NCI-H1694 treated with DMSO at 0.1 percent for 48 hours (cell line): ENCODE measurements around the gene SMG7.
"Not testable (repeated sequence)": the region's sequence is repeated elsewhere in the genome, so short reads cannot be mapped to it uniquely, and the experiment has no call there.

ENCODE experiments used
- DNase-seq: peaks from one replicate; lab custom pipeline; 2025; lab: John Stamatoyannopoulos, UW

Gene SMG7, protein sequence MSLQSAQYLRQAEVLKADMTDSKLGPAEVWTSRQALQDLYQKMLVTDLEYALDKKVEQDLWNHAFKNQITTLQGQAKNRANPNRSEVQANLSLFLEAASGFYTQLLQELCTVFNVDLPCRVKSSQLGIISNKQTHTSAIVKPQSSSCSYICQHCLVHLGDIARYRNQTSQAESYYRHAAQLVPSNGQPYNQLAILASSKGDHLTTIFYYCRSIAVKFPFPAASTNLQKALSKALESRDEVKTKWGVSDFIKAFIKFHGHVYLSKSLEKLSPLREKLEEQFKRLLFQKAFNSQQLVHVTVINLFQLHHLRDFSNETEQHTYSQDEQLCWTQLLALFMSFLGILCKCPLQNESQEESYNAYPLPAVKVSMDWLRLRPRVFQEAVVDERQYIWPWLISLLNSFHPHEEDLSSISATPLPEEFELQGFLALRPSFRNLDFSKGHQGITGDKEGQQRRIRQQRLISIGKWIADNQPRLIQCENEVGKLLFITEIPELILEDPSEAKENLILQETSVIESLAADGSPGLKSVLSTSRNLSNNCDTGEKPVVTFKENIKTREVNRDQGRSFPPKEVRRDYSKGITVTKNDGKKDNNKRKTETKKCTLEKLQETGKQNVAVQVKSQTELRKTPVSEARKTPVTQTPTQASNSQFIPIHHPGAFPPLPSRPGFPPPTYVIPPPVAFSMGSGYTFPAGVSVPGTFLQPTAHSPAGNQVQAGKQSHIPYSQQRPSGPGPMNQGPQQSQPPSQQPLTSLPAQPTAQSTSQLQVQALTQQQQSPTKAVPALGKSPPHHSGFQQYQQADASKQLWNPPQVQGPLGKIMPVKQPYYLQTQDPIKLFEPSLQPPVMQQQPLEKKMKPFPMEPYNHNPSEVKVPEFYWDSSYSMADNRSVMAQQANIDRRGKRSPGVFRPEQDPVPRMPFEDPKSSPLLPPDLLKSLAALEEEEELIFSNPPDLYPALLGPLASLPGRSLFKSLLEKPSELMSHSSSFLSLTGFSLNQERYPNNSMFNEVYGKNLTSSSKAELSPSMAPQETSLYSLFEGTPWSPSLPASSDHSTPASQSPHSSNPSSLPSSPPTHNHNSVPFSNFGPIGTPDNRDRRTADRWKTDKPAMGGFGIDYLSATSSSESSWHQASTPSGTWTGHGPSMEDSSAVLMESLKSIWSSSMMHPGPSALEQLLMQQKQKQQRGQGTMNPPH

DNA sequence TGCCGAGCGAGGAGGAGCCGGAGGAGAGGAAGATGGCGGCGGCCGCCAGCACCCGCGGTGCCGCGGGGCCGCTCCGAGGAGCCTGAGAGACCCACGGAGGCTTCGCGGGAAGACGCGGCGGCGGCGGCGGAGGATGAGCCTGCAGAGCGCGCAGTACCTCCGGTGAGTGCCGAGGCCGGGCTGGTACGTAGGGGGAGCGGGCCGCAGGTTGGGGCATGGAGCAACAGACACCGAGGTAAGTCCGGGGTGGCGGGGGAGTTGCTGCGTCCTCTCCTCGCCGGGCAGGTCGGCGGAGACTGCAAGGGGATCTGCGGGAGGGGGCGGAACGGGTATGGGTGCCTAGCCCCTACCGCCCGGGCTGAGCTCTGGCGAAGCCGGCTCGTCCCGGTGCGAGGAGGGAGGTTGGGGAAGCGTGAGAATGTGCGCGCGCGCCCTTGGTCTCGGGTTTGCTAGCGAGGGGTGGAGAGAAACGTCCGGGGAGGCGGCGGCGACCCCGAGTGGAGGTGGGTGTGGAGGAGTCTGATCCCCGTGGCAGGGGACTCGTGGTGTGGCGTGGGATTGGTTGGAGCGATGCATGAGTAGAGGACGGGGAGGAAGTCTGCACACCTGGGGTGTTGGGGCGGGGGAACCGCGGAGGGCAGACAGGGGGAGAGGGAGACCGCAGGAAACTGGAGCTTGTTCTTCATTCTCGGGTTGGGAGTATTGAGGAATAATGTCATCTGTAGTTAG, at the start of gene SMG7:
TSS of gene SMG7 (plus strand) at position 12 of the 729 bp plus-strand sequence. CDS start at position 134, 122 bp downstream.
- no peak for DNase-seq

GRCh38 chr1:183423541-183423940, 48.8 kb upstream of the SMG7 start:
- DNase-seq = no peak

- no peak for DNase-seq
Measured at GRCh38 chr1:183424691-183425090, 47.6 kb upstream of the SMG7 start.

GRCh38 chr1:183427591-183427990, 44.7 kb upstream of the SMG7 start:
- DNase-seq = not testable (repeated sequence)

DNA sequence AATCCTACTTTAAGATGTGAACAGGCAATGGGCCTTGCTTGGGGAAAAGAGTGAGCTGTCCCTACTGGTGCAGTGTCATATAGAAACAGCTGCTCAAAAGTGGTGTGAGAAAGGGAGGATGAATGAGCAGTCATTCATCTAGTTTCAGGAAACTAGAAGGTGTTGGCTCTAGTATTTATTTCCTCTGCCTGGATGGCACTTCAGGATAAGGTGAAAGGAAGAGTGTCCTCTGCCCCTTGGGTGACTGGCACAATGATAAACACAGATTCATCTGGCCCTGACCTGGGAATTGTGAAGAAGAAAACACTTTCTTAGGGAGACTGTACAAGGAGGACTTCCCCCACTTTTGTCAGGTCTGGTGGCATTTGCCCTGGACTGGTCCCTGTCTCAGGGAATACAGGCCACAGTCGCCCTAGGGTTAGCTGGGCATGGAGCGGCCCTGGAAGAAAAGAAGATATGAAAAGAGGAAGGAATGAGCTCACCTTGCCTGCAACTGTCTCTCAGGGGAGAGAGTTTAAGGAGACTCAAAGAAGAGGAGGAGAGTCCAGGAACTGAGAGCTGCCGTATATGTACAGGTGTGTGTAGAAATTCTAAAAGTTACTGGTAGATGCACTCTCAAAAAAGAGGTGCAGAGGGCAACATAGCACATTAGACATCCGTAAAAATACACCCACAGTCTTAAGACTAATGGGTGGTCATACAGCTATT, 40.3 kb upstream of the SMG7 start:
- no peak for DNase-seq

GRCh38 chr1:183432548-183432875, 39.8 kb upstream of the SMG7 start:
- DNase-seq = no peak

- no peak for DNase-seq
Measured at GRCh38 chr1:183433703-183434102, 38.6 kb upstream of the SMG7 start.

- DNase-seq = no peak
Measured at GRCh38 chr1:183435497-183435896, 36.8 kb upstream of the SMG7 start.

DNA sequence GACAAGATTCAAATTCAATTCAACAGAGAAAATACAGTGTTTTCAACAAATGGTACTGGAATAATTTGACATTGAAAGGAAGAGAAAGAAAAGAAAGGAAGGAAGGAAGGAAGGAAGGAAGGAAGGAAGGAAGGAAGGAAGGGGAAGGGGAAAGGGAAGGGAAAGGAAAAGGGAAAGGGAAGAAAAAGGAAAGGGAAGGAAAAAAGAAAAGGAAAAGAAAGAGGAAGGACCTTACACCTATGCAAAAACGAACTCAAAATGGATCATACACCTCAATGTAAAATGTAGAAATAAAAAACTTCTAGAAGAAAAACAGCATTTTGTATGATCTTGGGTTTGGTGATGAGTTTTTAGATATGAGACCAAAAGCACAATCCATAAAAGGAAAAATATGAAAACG, 34.2 kb upstream of the SMG7 start:
- DNase-seq = no peak

DNA sequence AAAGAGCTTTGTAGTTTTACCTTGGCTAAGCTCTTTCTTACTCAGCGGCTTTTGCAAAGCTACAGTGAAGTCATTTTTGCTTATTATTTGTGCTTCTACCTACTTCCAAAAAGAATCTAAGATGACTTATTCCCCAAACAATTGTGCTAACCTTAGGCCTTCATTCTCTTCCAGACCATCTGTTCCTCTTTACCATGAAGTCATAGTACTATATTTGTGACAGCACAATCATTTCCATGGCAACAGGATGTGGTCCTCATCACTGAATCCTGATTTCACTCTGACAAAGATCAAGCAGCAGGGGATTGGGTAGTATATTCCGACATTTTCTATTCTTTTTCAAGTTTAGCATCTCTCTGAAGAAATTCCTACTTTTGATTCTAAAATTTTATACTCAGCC, 29.3 kb upstream of the SMG7 start:
- peak; percentile 82 for DNase-seq

- DNase-seq = no peak
Measured at GRCh38 chr1:183443466-183443865, 28.8 kb upstream of the SMG7 start.

- DNase-seq = no peak
Measured at GRCh38 chr1:183444243-183444642, 28.1 kb upstream of the SMG7 start.

DNA sequence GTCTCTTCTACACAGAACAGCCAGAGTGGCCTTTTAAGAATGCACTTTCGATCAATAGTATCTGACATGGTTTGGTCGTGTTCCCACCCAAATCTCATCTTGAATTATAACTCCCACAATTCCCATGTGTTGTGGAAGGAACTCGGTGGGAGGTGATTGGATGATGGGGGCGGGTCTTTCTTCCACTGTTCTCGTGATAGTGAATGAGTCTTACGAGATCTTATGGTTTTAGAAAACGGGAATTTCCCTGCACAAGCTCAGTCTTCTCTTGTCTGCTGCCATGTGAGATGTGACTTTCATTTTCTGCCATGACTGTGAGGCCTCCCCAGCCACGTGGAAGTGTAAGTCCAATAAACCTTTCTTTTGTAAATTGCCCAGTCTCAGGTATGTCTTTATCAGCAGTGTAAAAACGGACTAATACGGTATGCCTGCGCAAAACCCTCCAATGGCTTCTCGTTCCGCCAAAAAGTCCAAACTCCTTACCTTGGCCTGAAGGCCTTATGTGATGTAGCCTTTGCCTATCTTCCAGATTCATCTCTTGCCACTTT, 23.0 kb upstream of the SMG7 start:
- no peak for DNase-seq

DNA sequence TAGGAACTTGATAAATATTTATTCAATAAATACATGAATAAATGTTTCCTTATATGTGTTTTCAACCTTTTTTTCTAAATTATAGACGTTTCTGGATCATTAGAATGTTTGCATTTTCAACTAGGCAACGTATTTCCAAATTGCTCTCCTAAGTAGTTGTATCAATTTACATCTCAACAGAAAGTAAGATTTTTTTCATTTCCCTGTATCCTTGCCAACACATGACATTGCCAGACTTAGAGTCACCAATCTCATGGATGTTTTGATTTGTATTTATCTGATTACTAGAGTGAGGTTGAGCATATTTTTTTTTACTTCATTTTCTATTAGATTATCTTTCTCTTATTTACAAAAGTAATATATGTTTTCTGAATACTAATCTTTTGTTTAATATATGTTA, 22.2 kb upstream of the SMG7 start:
- DNase-seq = no peak

DNA sequence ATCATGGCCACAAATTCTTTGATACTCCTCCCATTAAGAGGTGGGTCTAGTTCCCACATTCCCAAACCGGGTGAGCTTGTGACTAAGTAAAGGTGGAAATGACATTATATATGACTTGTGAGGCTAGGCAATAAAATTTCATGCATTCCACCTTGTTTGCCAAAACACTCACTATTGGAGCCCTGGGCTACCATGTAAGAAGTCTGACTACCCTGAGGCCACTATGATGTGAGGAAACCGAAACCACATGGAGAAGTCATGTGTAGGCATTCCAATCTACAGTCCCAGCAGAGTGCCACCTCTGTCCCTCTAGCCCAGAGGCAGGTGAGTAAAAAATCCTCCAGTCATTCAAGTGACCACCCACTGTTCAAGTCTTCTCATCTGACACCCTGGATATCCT, 17.9 kb upstream of the SMG7 start:
- no peak for DNase-seq

DNA sequence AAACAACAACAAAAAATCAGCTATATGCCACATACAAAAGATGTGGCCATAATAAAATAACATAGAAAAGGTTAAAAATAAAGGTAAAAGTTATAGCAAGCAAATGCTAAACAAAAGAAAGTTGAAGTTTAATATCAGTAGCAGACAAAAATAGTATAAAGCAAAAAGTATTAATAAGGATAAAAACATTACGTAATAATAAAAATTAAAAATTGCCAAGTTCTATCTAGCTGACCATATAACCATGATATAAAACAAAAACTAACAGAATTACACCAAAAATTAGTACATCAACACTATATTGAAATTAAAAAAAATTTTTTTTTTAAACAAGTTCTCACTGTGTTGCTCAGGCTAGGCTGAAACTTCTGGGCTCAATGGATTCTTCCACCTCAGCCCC, 15.5 kb upstream of the SMG7 start:
- DNase-seq = no peak

DNA sequence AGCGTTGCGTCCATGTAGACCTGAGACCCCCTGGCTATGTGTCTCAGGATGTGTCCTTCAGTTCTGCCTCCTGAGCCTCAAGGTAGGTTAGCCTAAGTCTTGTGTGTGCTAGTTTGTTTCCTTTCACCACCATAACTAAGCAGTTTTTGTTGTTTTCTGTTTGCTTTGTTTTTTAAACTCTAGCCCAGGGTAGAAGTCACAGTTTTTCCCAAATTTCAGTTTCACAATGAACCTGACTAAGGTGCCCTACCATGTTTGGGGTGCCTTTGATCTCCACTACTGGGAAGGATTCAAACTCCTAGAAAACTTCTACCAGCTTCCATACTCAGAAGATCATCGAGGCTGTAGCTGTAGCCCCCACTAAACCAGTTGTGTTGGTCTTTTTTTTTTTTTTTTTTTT, 14.8 kb upstream of the SMG7 start:
- no peak for DNase-seq

DNA sequence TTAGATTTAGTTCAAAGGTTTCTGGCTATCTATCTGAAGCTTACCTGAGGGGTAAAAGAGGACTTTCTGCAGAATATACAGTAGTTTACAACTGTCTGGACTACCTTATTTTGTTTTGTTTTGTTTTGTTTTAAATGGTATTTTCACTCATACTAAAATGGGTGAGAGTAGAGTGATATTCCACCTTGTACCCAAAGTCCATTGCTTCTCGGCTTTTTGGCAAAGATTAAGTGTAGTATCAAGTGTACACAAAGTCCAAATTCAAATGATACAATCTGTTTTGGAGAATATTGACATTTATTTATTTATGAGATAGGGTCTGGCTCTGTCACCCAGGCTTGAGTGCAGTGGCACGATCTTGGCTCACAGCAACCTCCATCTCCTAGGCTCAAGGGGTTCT, 11.7 kb upstream of the SMG7 start:
- DNase-seq = no peak

DNA sequence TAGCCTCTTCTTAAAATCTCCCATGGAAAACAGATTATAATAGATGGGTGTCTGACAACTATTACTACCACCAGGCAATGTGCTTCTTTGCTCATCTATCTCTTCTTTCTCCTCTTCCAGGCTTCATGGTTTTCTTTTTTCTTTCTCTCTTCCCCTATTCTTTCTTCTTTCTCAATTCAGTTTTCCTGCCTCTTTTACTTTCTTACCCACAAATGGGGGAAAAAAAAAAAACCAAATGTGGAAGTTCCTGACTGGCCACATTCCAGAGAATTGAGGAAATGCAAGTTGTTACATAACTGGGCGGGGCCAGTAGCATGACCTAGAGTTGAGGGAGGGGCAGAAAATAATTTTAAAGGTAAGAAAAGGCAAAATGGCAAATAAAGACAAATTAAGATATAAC, 10.9 kb upstream of the SMG7 start:
- DNase-seq = no peak

DNA sequence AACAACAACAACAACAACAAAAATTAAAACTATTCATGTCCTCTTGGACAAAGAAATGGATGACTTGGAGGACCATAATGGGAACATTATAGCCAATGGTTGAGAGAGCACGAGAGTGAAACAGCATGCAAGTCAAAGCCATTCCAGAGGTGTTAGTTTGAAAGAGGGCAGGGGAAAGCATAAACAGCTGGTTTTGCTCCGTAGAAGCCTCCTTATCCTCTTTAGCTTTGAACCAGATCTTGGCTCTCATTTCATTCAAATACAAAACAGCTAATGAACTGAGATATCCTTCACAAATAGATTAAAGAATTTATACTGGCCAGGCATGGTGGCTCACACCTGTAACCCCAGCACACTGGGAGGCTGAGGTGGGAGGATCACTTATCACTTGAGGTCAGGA, 8.7 kb upstream of the SMG7 start:
- no peak for DNase-seq

- no peak for DNase-seq
Measured at GRCh38 chr1:183466781-183467180, 5.5 kb upstream of the SMG7 start.
